Liver (tissue), 9 donors: Measurements from ENCODE around the gene LGALS9. TPM values are rescaled to one million over a fixed set of nuclear protein-coding genes. Genes with fewer than 3 reads are reported as not detected.

Source experiments
- DNase-seq: peaks from one replicate; pipeline ENCODE4 v3.0.0-alpha.2; 2017; ENCODE audit warnings: low spot score
- H3K27ac ChIP-seq, 2 donors: one replicate each; pipeline ENCODE4 v1.7.0; 2013; ENCODE audit warnings: inconsistent platforms in 2 of 2, low read length in 2 of 2, control low read depth in 1 of 2, low read depth in 1 of 2, mild to moderate bottlenecking in 1 of 2
- H3K27me3 ChIP-seq, 4 donors: one replicate each; pipeline versions ENCODE4 v1.6.1 to v1.7.0; 2013; ENCODE audit warnings: low read length in 3 of 4, inconsistent platforms in 1 of 4, mild to moderate bottlenecking in 1 of 4, moderate library complexity in 1 of 4; ENCODE audit not compliant: control insufficient read depth in 4 of 4, insufficient read depth in 4 of 4
- H3K36me3 ChIP-seq, 4 donors: one replicate each; pipeline versions ENCODE4 v1.6.1 to v1.7.0; 2013; ENCODE audit warnings: low read length in 3 of 4, mild to moderate bottlenecking in 3 of 4, low read depth in 1 of 4, moderate library complexity in 1 of 4; ENCODE audit not compliant: control insufficient read depth in 4 of 4, insufficient read depth in 3 of 4
- H3K4me1 ChIP-seq, 4 donors: one replicate each; pipeline versions ENCODE4 v1.6.1 to v1.7.0; 2013; ENCODE audit warnings: low read length in 3 of 4, mild to moderate bottlenecking in 3 of 4, moderate library complexity in 1 of 4; ENCODE audit not compliant: control insufficient read depth in 4 of 4, insufficient read depth in 4 of 4
- H3K4me3 ChIP-seq, 3 donors: one replicate each; pipeline versions ENCODE4 v1.6.1 to v1.7.0; 2013; ENCODE audit warnings: low read length in 3 of 3, control low read depth in 1 of 3, low read depth in 1 of 3, mild to moderate bottlenecking in 1 of 3
- H3K9ac ChIP-seq, 2 donors: one replicate each; pipeline ENCODE4 v1.7.0; 2013; ENCODE audit warnings: low read length in 2 of 2, mild to moderate bottlenecking in 2 of 2, moderate library complexity in 2 of 2, control low read depth in 1 of 2, low read depth in 1 of 2
- H3K9me3 ChIP-seq, 4 donors: one replicate each; pipeline versions ENCODE4 v1.6.1 to v1.7.0; 2013; ENCODE audit warnings: low read length in 3 of 4; ENCODE audit not compliant: control insufficient read depth in 4 of 4
- EGR1 ChIP-seq, 2 donors: IDR thresholded peaks; 2 replicates each; pipeline ENCODE4 v1.6.1; 2016 to 2018; ENCODE audit warnings: antibody characterized with exemption in 2 of 2, low read depth in 2 of 2
- FOXA1 ChIP-seq: IDR thresholded peaks from 2 replicates; pipeline ENCODE4 v1.6.1; 2016; ENCODE audit warnings: antibody characterized with exemption
- FOXA2 ChIP-seq: IDR thresholded peaks from 2 replicates; pipeline ENCODE4 v1.6.1; 2016; ENCODE audit warnings: antibody characterized with exemption
- GABPA ChIP-seq, 2 donors: IDR thresholded peaks in 1 of 2; conservative IDR thresholded peaks in 1 of 2; 2 replicates each; pipeline ENCODE4 v1.6.1; 2016; ENCODE audit warnings: antibody characterized with exemption in 2 of 2, mild to moderate bottlenecking in 1 of 2, moderate library complexity in 1 of 2
- HNF4A ChIP-seq, 2 donors: conservative IDR thresholded peaks; 2 replicates each; pipeline ENCODE4 v1.6.1; 2016; ENCODE audit warnings: antibody characterized with exemption in 2 of 2, mild to moderate bottlenecking in 2 of 2
- HNF4G ChIP-seq: IDR thresholded peaks from 2 replicates; pipeline ENCODE4 v1.6.1; 2016; ENCODE audit warnings: antibody characterized with exemption
- JUND ChIP-seq, 2 donors: IDR thresholded peaks; 2 replicates each; pipeline ENCODE4 v1.6.1; 2016; ENCODE audit warnings: antibody characterized with exemption in 2 of 2
- NR2F2 ChIP-seq: IDR thresholded peaks from 2 replicates; pipeline ENCODE4 v1.6.1; 2016; ENCODE audit warnings: antibody characterized with exemption
- RAD21 ChIP-seq, 2 donors: IDR thresholded peaks; 2 replicates each; pipeline ENCODE4 v1.6.1; 2016; ENCODE audit warnings: antibody characterized with exemption in 2 of 2, mild to moderate bottlenecking in 2 of 2
- RXRA ChIP-seq, 2 donors: IDR thresholded peaks; 2 replicates each; pipeline ENCODE4 v1.6.1; 2017 to 2018; ENCODE audit warnings: antibody characterized with exemption in 2 of 2, mild to moderate bottlenecking in 1 of 2
- SP1 ChIP-seq: IDR thresholded peaks from 2 replicates; pipeline ENCODE4 v1.6.1; 2018; ENCODE audit warnings: antibody characterized with exemption, mild to moderate bottlenecking
- TAF1 ChIP-seq: conservative IDR thresholded peaks from 2 replicates; pipeline ENCODE4 v1.6.1; 2016; ENCODE audit warnings: antibody characterized with exemption, mild to moderate bottlenecking
- YY1 ChIP-seq: IDR thresholded peaks from 2 replicates; pipeline ENCODE4 v1.6.1; 2016; ENCODE audit warnings: antibody characterized with exemption, mild to moderate bottlenecking
- whole genome bisulfite sequencing: extraction: QIAGEN DNeasy Blood & Tissue Kit; methylation state at CpG from one replicate; pipeline ENCODE4 v1.1.7; 2013; 5-methylcytosine and 5-hydroxymethylcytosine counted together
- polyA plus RNA-seq, 2 donors: library from polyadenylated mRNA; stranded (reverse) in 1 of 2; unstranded in 1 of 2; fragments of 200-250 nt in 1 of 2; fragments of >200 nt in 1 of 2; fragmentation: Nextera tagmentation in 1 of 2; extraction: Ambion mirVana in 1 of 2; gene quantifications; one replicate each; pipeline versions ENCODE4 v1.2.1 to v1.2.3, GENCODE V29; 2013 to 2015
- total RNA-seq, 2 donors: library from RNA; depleted of rRNA; stranded (reverse); fragments of >200 nt; gene quantifications; one replicate each; pipeline ENCODE4 v1.2.3, GENCODE V29; 2014
- TF ChIP-seq, protein P1 (sequence below): IDR thresholded peaks from 2 replicates; pipeline ENCODE4 v1.6.1; 2016; ENCODE audit warnings: antibody characterized with exemption
- TF ChIP-seq, protein P2 (sequence below): IDR thresholded peaks from 2 replicates; pipeline ENCODE4 v1.6.1; 2016; ENCODE audit warnings: antibody characterized with exemption
- TF ChIP-seq, protein P3 (sequence below): fragments of 150-350 bp; IDR thresholded peaks from 2 replicates; pipeline ENCODE4 v1.5.1; 2017; ENCODE audit warnings: improper control_type of control experiment, low read depth, low read length; ENCODE audit not compliant: missing input control
- TF ChIP-seq, protein P4 (sequence below): IDR thresholded peaks from 2 replicates; pipeline ENCODE4 v1.6.1; 2016; ENCODE audit warnings: antibody characterized with exemption
- TF ChIP-seq, protein P5 (sequence below): IDR thresholded peaks from 2 replicates; pipeline ENCODE4 v1.6.1; 2016; ENCODE audit warnings: antibody characterized with exemption, mild to moderate bottlenecking
- donor health status: healthy.
- donor health status: healthy.
- donor health status: healthy.
- donor health status: healthy.
- donor health status: healthy.

Gene LGALS9
- total and polyA plus RNA-seq, 4 donors, result 6.1 to 24.7 (median 13.5) TPM

DNA sequence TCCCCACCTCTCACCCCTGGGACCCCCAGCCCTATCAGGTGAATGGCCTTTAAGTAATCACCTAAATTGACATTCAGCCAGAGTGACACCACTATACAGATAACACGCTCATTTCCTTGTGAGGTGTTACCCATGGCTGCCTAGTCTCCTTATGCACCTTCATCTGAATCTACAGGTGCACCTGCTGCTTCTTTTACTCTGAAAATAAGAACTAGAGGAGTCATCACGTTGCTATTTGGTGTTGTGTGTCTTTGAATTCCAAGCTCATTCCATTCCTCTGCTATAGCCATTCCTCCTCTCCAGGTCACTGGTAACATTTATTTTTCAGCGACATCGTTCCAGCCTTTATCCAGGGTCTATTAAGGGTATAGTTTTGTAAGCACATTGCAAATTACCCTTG lies 9.8 kb downstream of the LGALS9 start:
- peaks cover 0 to 2% (median 0%) of the 10 kb centered on the region in 4 donors for H3K36me3 ChIP-seq

DNA sequence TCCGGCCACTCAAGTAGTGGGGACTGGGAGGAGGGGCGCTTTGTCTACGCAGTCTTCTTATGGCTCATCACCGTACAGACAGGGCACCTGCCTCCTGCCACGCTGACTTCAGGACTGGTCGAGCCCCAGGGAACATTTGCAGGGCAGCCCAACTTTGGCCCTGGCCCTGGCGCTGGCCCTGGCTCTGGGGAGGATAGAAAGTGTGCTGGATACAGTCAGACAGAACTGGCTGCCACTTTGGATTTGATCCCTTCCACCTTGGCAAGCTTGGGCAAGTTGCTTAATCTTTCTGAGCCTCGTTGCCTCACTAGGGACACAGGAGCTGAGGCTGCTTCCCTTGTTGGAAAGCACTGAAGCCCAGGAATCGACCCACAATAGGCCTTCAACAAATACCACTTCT lies 13.6 kb downstream of the LGALS9 start:
- WGBS, result 70% methylated on average over 9 of the region's 9 CpGs
- TF ChIP-seq RXRA (IDR thresholded peaks at IDR 0.05) (no peak), EGR1 (IDR thresholded peaks at IDR 0.05; ENCODE audit: low read depth in 2 of 2) (no peak), TAF1 (no peak), GABPA (IDR thresholded peaks at IDR 0.05 in 1 of 2, conservative IDR thresholded peaks at IDR 0.05 in 1 of 2) (no peak), HNF4G (no peak), HNF4A (conservative IDR thresholded peaks at IDR 0.05) (no peak), FOXA2 (no peak), NR2F2 (no peak), FOXA1 (no peak), JUND (IDR thresholded peaks at IDR 0.05) (no peak), YY1 (no peak)
- TF ChIP-seq, protein P1, sequence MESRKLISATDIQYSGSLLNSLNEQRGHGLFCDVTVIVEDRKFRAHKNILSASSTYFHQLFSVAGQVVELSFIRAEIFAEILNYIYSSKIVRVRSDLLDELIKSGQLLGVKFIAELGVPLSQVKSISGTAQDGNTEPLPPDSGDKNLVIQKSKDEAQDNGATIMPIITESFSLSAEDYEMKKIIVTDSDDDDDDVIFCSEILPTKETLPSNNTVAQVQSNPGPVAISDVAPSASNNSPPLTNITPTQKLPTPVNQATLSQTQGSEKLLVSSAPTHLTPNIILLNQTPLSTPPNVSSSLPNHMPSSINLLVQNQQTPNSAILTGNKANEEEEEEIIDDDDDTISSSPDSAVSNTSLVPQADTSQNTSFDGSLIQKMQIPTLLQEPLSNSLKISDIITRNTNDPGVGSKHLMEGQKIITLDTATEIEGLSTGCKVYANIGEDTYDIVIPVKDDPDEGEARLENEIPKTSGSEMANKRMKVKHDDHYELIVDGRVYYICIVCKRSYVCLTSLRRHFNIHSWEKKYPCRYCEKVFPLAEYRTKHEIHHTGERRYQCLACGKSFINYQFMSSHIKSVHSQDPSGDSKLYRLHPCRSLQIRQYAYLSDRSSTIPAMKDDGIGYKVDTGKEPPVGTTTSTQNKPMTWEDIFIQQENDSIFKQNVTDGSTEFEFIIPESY, result no peak

More for the DNA sequence above, 9.8 kb downstream of the LGALS9 start:
- Histone ChIP-seq H3K4me3 (no peak overlapping the region), H3K27ac (no peak overlapping the region), H3K9me3 (no peaks in the 10 kb centered on the region), H3K9ac (no peak overlapping the region), H3K27me3 (no peaks in the 10 kb centered on the region), H3K4me1 (no peaks in the 10 kb centered on the region)
- WGBS, result 83% methylated on average over 4 of the region's 4 CpGs
- DNase-seq, result no peak
- TF ChIP-seq HNF4A (conservative IDR thresholded peaks at IDR 0.05) (no peak), FOXA1 (no peak), YY1 (no peak), RXRA (IDR thresholded peaks at IDR 0.05) (no peak), JUND (IDR thresholded peaks at IDR 0.05) (no peak), NR2F2 (no peak), SP1 (no peak), TAF1 (no peak), HNF4G (no peak), FOXA2 (no peak), RAD21 (IDR thresholded peaks at IDR 0.05) (no peak), EGR1 (IDR thresholded peaks at IDR 0.05; ENCODE audit: low read depth in 2 of 2) (no peak)
- TF ChIP-seq, protein P2, sequence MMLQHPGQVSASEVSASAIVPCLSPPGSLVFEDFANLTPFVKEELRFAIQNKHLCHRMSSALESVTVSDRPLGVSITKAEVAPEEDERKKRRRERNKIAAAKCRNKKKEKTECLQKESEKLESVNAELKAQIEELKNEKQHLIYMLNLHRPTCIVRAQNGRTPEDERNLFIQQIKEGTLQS, result no peak
- TF ChIP-seq, protein P3, sequence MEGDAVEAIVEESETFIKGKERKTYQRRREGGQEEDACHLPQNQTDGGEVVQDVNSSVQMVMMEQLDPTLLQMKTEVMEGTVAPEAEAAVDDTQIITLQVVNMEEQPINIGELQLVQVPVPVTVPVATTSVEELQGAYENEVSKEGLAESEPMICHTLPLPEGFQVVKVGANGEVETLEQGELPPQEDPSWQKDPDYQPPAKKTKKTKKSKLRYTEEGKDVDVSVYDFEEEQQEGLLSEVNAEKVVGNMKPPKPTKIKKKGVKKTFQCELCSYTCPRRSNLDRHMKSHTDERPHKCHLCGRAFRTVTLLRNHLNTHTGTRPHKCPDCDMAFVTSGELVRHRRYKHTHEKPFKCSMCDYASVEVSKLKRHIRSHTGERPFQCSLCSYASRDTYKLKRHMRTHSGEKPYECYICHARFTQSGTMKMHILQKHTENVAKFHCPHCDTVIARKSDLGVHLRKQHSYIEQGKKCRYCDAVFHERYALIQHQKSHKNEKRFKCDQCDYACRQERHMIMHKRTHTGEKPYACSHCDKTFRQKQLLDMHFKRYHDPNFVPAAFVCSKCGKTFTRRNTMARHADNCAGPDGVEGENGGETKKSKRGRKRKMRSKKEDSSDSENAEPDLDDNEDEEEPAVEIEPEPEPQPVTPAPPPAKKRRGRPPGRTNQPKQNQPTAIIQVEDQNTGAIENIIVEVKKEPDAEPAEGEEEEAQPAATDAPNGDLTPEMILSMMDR, result no peak
- TF ChIP-seq, protein P4, sequence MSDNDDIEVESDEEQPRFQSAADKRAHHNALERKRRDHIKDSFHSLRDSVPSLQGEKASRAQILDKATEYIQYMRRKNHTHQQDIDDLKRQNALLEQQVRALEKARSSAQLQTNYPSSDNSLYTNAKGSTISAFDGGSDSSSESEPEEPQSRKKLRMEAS, result no peak
- TF ChIP-seq, protein P1, result no peak
- TF ChIP-seq, protein P5, sequence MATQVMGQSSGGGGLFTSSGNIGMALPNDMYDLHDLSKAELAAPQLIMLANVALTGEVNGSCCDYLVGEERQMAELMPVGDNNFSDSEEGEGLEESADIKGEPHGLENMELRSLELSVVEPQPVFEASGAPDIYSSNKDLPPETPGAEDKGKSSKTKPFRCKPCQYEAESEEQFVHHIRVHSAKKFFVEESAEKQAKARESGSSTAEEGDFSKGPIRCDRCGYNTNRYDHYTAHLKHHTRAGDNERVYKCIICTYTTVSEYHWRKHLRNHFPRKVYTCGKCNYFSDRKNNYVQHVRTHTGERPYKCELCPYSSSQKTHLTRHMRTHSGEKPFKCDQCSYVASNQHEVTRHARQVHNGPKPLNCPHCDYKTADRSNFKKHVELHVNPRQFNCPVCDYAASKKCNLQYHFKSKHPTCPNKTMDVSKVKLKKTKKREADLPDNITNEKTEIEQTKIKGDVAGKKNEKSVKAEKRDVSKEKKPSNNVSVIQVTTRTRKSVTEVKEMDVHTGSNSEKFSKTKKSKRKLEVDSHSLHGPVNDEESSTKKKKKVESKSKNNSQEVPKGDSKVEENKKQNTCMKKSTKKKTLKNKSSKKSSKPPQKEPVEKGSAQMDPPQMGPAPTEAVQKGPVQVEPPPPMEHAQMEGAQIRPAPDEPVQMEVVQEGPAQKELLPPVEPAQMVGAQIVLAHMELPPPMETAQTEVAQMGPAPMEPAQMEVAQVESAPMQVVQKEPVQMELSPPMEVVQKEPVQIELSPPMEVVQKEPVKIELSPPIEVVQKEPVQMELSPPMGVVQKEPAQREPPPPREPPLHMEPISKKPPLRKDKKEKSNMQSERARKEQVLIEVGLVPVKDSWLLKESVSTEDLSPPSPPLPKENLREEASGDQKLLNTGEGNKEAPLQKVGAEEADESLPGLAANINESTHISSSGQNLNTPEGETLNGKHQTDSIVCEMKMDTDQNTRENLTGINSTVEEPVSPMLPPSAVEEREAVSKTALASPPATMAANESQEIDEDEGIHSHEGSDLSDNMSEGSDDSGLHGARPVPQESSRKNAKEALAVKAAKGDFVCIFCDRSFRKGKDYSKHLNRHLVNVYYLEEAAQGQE, result no peak

More for the DNA sequence above, 13.6 kb downstream of the LGALS9 start:
- DNase-seq, result no peak
- Histone ChIP-seq H3K9me3 (no peaks in the 10 kb centered on the region), H3K9ac (no peak overlapping the region), H3K27me3 (no peaks in the 10 kb centered on the region), H3K4me3 (no peak overlapping the region), H3K36me3 (peaks cover 0 to 2% (median 0%) of the 10 kb centered on the region in 4 donors), H3K27ac (no peak overlapping the region), H3K4me1 (no peaks in the 10 kb centered on the region)
